Measurements from ENCODE around the gene ING2. TPM values are rescaled to one million over a fixed set of nuclear protein-coding genes. Genes with fewer than 3 reads are reported as not detected.

The ING2 gene
- total RNA-seq, 1 experiment from 2014 or later, result 4.2 TPM

DNA sequence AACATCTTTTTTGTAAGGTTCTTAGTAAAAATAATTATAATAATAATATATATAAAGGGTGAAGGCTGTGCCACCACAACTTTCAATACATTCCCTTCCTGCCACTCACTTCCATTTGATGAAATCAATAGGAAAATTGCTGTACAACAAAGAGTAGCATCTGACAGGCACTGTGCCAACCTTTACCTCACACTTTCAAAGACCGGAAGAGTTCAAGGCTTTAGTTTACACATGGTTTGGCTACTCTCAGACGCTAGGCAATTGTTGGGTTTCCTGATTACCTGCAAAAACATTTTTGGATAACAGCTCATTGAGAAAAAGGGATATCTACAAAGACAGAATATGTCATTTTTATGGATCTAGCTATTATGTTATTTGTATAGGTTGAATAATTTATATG lies 5.5 kb upstream of the ING2 start:
- Histone ChIP-seq H3K9ac (ENCODE audit: low read length) (no peak overlapping the region), H3K4me3 (replicated peaks in 1 of 2; ENCODE audit: low read depth in 1 of 2, low read length in 2 of 2) (no peak overlapping the region), H4K20me1 (ENCODE audit: insufficient read depth) (no peaks in the 10 kb centered on the region), H3K27ac (ENCODE audit: low read depth, low read length) (no peak overlapping the region), H3K27me3 (ENCODE audit: insufficient read depth, low read length) (no peaks in the 10 kb centered on the region), H3K9me3 (ENCODE audit: control insufficient read depth in 1 of 2, insufficient read depth in 1 of 2, low read depth in 1 of 2, low read length in 2 of 2) (no peaks in the 10 kb centered on the region), H2AFZ (ENCODE audit: low read depth, low read length, poor library complexity, severe bottlenecking) (no peak overlapping the region), H3K4me2 (ENCODE audit: low read length) (no peak overlapping the region), H3K36me3 (ENCODE audit: control insufficient read depth in 1 of 2, insufficient read depth in 2 of 2, low read length in 2 of 2) (no peaks in the 10 kb centered on the region), H3K4me1 (ENCODE audit: control insufficient read depth in 1 of 2, insufficient read depth in 2 of 2, low read length in 2 of 2) (peaks cover 5 to 6% of the 10 kb centered on the region in 2 experiments; a peak in 3 of 4 replicates), H3K9me2 (ENCODE audit: insufficient read depth) (no peaks in the 10 kb centered on the region), H3K79me2 (ENCODE audit: insufficient read depth, low read length) (0 out of 2 replicates have a peak, but pooled peaks cover 7% of the 10 kb centered on the region)
- POLR2A ChIA-PET, result no interaction called here
- RAD21 ChIA-PET (ENCODE audit: low non-redundant PET in 1 of 2, low total read pairs in 2 of 2, uncharacterized antibody in 2 of 2, unreplicated experiment in 2 of 2), result interaction anchor here in 1 of 2 experiments (0.7 kb wide), 1 partner anchor 450 kb away, joined by 4 read pairs; no protein-coding TSS in a partner anchor
- intact Hi-C loops (cut with micrococcal nuclease), result no loop called here
- no peak for DNase-seq (ENCODE audit: low read depth, low spot score)
- no peak for TF ChIP-seq SIN3A (IDR thresholded peaks at IDR 0.05; ENCODE audit: low read depth)
- TF ChIP-seq, protein P1, sequence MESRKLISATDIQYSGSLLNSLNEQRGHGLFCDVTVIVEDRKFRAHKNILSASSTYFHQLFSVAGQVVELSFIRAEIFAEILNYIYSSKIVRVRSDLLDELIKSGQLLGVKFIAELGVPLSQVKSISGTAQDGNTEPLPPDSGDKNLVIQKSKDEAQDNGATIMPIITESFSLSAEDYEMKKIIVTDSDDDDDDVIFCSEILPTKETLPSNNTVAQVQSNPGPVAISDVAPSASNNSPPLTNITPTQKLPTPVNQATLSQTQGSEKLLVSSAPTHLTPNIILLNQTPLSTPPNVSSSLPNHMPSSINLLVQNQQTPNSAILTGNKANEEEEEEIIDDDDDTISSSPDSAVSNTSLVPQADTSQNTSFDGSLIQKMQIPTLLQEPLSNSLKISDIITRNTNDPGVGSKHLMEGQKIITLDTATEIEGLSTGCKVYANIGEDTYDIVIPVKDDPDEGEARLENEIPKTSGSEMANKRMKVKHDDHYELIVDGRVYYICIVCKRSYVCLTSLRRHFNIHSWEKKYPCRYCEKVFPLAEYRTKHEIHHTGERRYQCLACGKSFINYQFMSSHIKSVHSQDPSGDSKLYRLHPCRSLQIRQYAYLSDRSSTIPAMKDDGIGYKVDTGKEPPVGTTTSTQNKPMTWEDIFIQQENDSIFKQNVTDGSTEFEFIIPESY (IDR thresholded peaks at IDR 0.05; ENCODE audit: extremely low read depth, insufficient replicate concordance, low read length), result no peak
- no peak for TF ChIP-seq SP1 (IDR thresholded peaks at IDR 0.05; ENCODE audit: low read depth)
- TF ChIP-seq EZH2phosphoT487 (IDR thresholded peaks at IDR 0.05; ENCODE audit: borderline replicate concordance), result no peak
- TF ChIP-seq TCF7L2 (IDR thresholded peaks at IDR 0.05; ENCODE audit: borderline replicate concordance, extremely low read depth, insufficient read depth, insufficient read length), result no peak
- no TSS peak for BruUV-seq (replicated peaks)
- ATAC-seq, result no peak
- CTCF ChIA-PET, result no interaction called here

DNA sequence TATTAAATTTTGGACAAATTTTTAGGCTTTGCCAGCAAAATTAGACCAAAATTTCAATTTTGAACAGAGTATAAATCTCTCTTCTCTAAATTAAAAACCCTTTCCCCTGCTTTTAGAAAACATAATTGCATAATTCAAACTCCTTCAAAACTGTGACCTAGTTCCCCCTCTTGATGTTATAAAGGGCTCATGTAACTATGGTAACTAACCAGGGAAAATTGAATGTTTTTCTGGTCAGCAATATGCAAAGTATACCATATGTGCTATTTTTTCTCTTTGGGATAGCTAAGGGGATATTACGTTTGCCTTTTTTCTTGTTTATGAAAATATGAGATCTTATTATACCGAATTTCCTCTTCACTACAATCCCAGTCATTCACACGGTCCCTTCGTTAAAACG lies 5.1 kb upstream of the ING2 start:
- Histone ChIP-seq H3K79me2 (ENCODE audit: insufficient read depth, low read length) (0 out of 2 replicates have a peak, but pooled peaks cover 7% of the 10 kb centered on the region), H3K4me2 (ENCODE audit: low read length) (no peak overlapping the region), H3K9ac (ENCODE audit: low read length) (no peak overlapping the region), H3K9me3 (ENCODE audit: control insufficient read depth in 1 of 2, insufficient read depth in 1 of 2, low read depth in 1 of 2, low read length in 2 of 2) (no peaks in the 10 kb centered on the region), H3K4me3 (replicated peaks in 1 of 2; ENCODE audit: low read depth in 1 of 2, low read length in 2 of 2) (no peak overlapping the region), H3K36me3 (ENCODE audit: control insufficient read depth in 1 of 2, insufficient read depth in 2 of 2, low read length in 2 of 2) (no peaks in the 10 kb centered on the region), H3K27me3 (ENCODE audit: insufficient read depth, low read length) (no peaks in the 10 kb centered on the region), H3K27ac (ENCODE audit: low read depth, low read length) (no peak overlapping the region), H2AFZ (ENCODE audit: low read depth, low read length, poor library complexity, severe bottlenecking) (no peak overlapping the region), H3K4me1 (ENCODE audit: control insufficient read depth in 1 of 2, insufficient read depth in 2 of 2, low read length in 2 of 2) (peaks cover 5 to 6% of the 10 kb centered on the region in 2 experiments; a peak in 3 of 4 replicates), H4K20me1 (ENCODE audit: insufficient read depth) (no peaks in the 10 kb centered on the region), H3K9me2 (ENCODE audit: insufficient read depth) (no peaks in the 10 kb centered on the region)
- no peak for DNase-seq (ENCODE audit: low read depth, low spot score)
- intact Hi-C loops (cut with micrococcal nuclease), result loop anchor here (10.0 kb wide), 1 partner anchor 155 kb away; the partner anchor contains the start of genes RWDD4 and TRAPPC11
- CTCF ChIA-PET, result no interaction called here
- no peak for ATAC-seq
- no TSS peak for BruUV-seq (replicated peaks)
- RAD21 ChIA-PET (ENCODE audit: low non-redundant PET in 1 of 2, low total read pairs in 2 of 2, uncharacterized antibody in 2 of 2, unreplicated experiment in 2 of 2), result no interaction called here
- POLR2A ChIA-PET, result no interaction called here
- TF ChIP-seq POLR2A (IDR thresholded peaks at IDR 0.05; ENCODE audit: borderline replicate concordance, extremely low read depth, insufficient read depth, insufficient read length) (no peak), RAD21 (IDR thresholded peaks at IDR 0.05; ENCODE audit: low read depth) (no peak), FOSL1 (IDR thresholded peaks at IDR 0.05; ENCODE audit: low read depth) (no peak), SP1 (IDR thresholded peaks at IDR 0.05; ENCODE audit: low read depth) (no peak), JUND (IDR thresholded peaks at IDR 0.05) (no peak), POLR2AphosphoS5 (IDR thresholded peaks at IDR 0.05; ENCODE audit: low read depth, low read length) (no peak), CBX3 (IDR thresholded peaks at IDR 0.05; ENCODE audit: low read depth) (no peak)
- TF ChIP-seq, protein P2, sequence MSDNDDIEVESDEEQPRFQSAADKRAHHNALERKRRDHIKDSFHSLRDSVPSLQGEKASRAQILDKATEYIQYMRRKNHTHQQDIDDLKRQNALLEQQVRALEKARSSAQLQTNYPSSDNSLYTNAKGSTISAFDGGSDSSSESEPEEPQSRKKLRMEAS (IDR thresholded peaks at IDR 0.05), result no peak
- TF ChIP-seq, protein P3, sequence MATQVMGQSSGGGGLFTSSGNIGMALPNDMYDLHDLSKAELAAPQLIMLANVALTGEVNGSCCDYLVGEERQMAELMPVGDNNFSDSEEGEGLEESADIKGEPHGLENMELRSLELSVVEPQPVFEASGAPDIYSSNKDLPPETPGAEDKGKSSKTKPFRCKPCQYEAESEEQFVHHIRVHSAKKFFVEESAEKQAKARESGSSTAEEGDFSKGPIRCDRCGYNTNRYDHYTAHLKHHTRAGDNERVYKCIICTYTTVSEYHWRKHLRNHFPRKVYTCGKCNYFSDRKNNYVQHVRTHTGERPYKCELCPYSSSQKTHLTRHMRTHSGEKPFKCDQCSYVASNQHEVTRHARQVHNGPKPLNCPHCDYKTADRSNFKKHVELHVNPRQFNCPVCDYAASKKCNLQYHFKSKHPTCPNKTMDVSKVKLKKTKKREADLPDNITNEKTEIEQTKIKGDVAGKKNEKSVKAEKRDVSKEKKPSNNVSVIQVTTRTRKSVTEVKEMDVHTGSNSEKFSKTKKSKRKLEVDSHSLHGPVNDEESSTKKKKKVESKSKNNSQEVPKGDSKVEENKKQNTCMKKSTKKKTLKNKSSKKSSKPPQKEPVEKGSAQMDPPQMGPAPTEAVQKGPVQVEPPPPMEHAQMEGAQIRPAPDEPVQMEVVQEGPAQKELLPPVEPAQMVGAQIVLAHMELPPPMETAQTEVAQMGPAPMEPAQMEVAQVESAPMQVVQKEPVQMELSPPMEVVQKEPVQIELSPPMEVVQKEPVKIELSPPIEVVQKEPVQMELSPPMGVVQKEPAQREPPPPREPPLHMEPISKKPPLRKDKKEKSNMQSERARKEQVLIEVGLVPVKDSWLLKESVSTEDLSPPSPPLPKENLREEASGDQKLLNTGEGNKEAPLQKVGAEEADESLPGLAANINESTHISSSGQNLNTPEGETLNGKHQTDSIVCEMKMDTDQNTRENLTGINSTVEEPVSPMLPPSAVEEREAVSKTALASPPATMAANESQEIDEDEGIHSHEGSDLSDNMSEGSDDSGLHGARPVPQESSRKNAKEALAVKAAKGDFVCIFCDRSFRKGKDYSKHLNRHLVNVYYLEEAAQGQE (IDR thresholded peaks at IDR 0.05; ENCODE audit: low read depth), result no peak
- TF ChIP-seq, protein P1 (IDR thresholded peaks at IDR 0.05; ENCODE audit: extremely low read depth, insufficient replicate concordance, low read length), result no peak

Measured in HCT116 (cell line).